ENCODE measurements around the gene SPIN1. TPM values are rescaled to one million over a fixed set of nuclear protein-coding genes. Genes with fewer than 3 reads are reported as not detected.
"Not testable (repeated sequence)": the region's sequence is repeated elsewhere in the genome, so short reads cannot be mapped to it uniquely, and the experiment has no call there.

The SPIN1 gene
- total RNA-seq, 1 experiment from 2014 or later = 59.5 TPM

GRCh38 chr9:88383176-88383575 lies 5.1 kb upstream of the SPIN1 start:
- DNase-seq = no peak
- CTCF ChIA-PET = no interaction called here
- intact Hi-C loops (cut with micrococcal nuclease; ENCODE audit: unreplicated experiment) = no loop called here
- no TSS peak for BruUV-seq (replicated peaks)
- no peak overlapping the region for H3K4me3 Mint-ChIP-seq (ENCODE audit: low read depth, unreplicated experiment)
- H3K4me1 Mint-ChIP-seq (ENCODE audit: low read depth, unreplicated experiment) = peaks cover 11% of the 10 kb centered on the region
- H3K36me3 Mint-ChIP-seq (ENCODE audit: insufficient read depth, unreplicated experiment) = peaks cover 13% of the 10 kb centered on the region
- peaks cover 6% of the 10 kb centered on the region for H3K9me3 Mint-ChIP-seq (ENCODE audit: low read depth, unreplicated experiment)
- H3K27ac Mint-ChIP-seq (ENCODE audit: unreplicated experiment) = no peak overlapping the region
- no peaks in the 10 kb centered on the region for H3K27me3 Mint-ChIP-seq (ENCODE audit: unreplicated experiment)
- no peak for TF ChIP-seq CTCF (IDR thresholded peaks at IDR 0.05; ENCODE audit: unreplicated experiment)

GRCh38 chr9:88386137-88386536 lies 2.1 kb upstream of the SPIN1 start:
- H3K9me3 Mint-ChIP-seq (ENCODE audit: low read depth, unreplicated experiment); DNase-seq; CTCF ChIA-PET; H3K27me3 Mint-ChIP-seq (ENCODE audit: unreplicated experiment); BruUV-seq (replicated peaks); H3K27ac Mint-ChIP-seq (ENCODE audit: unreplicated experiment): not testable (repeated sequence)
- Mint-ChIP-seq H3K4me1 (ENCODE audit: low read depth, unreplicated experiment) (peaks cover 11% of the 10 kb centered on the region), H3K36me3 (ENCODE audit: insufficient read depth, unreplicated experiment) (peaks cover 21% of the 10 kb centered on the region), H3K4me3 (ENCODE audit: low read depth, unreplicated experiment) (peak overlapping the region; percentile 94)
- intact Hi-C loops (cut with micrococcal nuclease; ENCODE audit: unreplicated experiment) = loop anchor here (5.0 kb wide), 2 partner anchors 189 to 279 kb away; no protein-coding TSS in a partner anchor

GRCh38 chr9:88387036-88387551 lies 1.1 kb upstream of the SPIN1 start:
- no peak for TF ChIP-seq CTCF (IDR thresholded peaks at IDR 0.05; ENCODE audit: unreplicated experiment)
- peak; percentile 15 for DNase-seq
- Mint-ChIP-seq H3K27ac (ENCODE audit: unreplicated experiment) (peak overlapping the region; percentile 95), H3K27me3 (ENCODE audit: unreplicated experiment) (no peaks in the 10 kb centered on the region), H3K4me3 (ENCODE audit: low read depth, unreplicated experiment) (peak overlapping the region; percentile 94), H3K9me3 (ENCODE audit: low read depth, unreplicated experiment) (no peaks in the 10 kb centered on the region), H3K4me1 (ENCODE audit: low read depth, unreplicated experiment) (peaks cover 7% of the 10 kb centered on the region), H3K36me3 (ENCODE audit: insufficient read depth, unreplicated experiment) (peaks cover 21% of the 10 kb centered on the region)
- CTCF ChIA-PET = no interaction called here
- intact Hi-C loops (cut with micrococcal nuclease; ENCODE audit: unreplicated experiment) = loop anchor here (5.0 kb wide), 2 partner anchors 190 to 280 kb away; no protein-coding TSS in a partner anchor
- no TSS peak for BruUV-seq (replicated peaks)

- intact Hi-C loops (cut with micrococcal nuclease; ENCODE audit: unreplicated experiment) = loop anchor here (5.0 kb wide), 2 partner anchors 190 to 280 kb away; no protein-coding TSS in a partner anchor
- TF ChIP-seq CTCF (IDR thresholded peaks at IDR 0.05; ENCODE audit: unreplicated experiment) = no peak
- BruUV-seq (replicated peaks) = TSS peak; percentile 77
- H3K4me3 Mint-ChIP-seq (ENCODE audit: low read depth, unreplicated experiment) = peak overlapping the region; percentile 94
- no peaks in the 10 kb centered on the region for H3K27me3 Mint-ChIP-seq (ENCODE audit: unreplicated experiment)
- H3K4me1 Mint-ChIP-seq (ENCODE audit: low read depth, unreplicated experiment) = peaks cover 13% of the 10 kb centered on the region
- CTCF ChIA-PET = no interaction called here
- H3K36me3 Mint-ChIP-seq (ENCODE audit: insufficient read depth, unreplicated experiment) = peaks cover 21% of the 10 kb centered on the region
- DNase-seq = no peak
- H3K9me3 Mint-ChIP-seq (ENCODE audit: low read depth, unreplicated experiment) = no peaks in the 10 kb centered on the region
- H3K27ac Mint-ChIP-seq (ENCODE audit: unreplicated experiment) = peak overlapping the region; percentile 95
Measured at GRCh38 chr9:88387552-88388202, 567 bp upstream of the SPIN1 start.
